H54 (cell line): ENCODE measurements around the gene PTGES.
A peak's percentile ranks its signal among the peaks of the same experiment; 100 is the strongest.

Source experiments
- DNase-seq: peaks from one replicate; pipeline ENCODE4 v3.0.0; 2011; ENCODE audit warnings: low spot score, mixed read lengths; ENCODE audit not compliant: insufficient read length
- FAIRE-seq: peaks from 3 replicates; lab custom pipeline; 2011; peaks lifted over from hg19 to GRCh38; lab: Jason Lieb, UNC
- POLR2A ChIP-seq: IDR thresholded peaks from 2 replicates; pipeline ENCODE4 v1.6.1; 2011; ENCODE audit warnings: low read depth, mild to moderate bottlenecking, low read length

Gene PTGES

GRCh38 chr9:129740666-129741464 lies 12.0 kb downstream of the PTGES start:
- DNase-seq: no peak
- no peak for TF ChIP-seq POLR2A
- no peak for FAIRE-seq

- DNase-seq (no peak), FAIRE-seq (no peak)
- TF ChIP-seq POLR2A: no peak
Observed at GRCh38 chr9:129740174-129740573, 12.7 kb downstream of the PTGES start.

- no peak for TF ChIP-seq POLR2A
- FAIRE-seq (no peak), DNase-seq (no peak)
Observed at GRCh38 chr9:129739432-129739831, 13.4 kb downstream of the PTGES start.

GRCh38 chr9:129737479-129738274 lies 15.2 kb downstream of the PTGES start:
- no peak for TF ChIP-seq POLR2A
- DNase-seq (peak; percentile 56), FAIRE-seq (no peak)

- FAIRE-seq (no peak), DNase-seq (no peak)
- TF ChIP-seq POLR2A: no peak
Observed at GRCh38 chr9:129736334-129736733, 16.5 kb downstream of the PTGES start.

GRCh38 chr9:129735546-129735945 lies 17.3 kb downstream of the PTGES start:
- DNase-seq (no peak), FAIRE-seq (no peak)
- TF ChIP-seq POLR2A: no peak

- no peak for DNase-seq
- no peak for FAIRE-seq
- TF ChIP-seq POLR2A: no peak
Observed at GRCh38 chr9:129733632-129733953, 19.2 kb downstream of the PTGES start.

GRCh38 chr9:129732946-129733631 lies 19.8 kb downstream of the PTGES start:
- no peak for FAIRE-seq
- TF ChIP-seq POLR2A: no peak
- no peak for DNase-seq

- TF ChIP-seq POLR2A: no peak
- DNase-seq: no peak
- no peak for FAIRE-seq
Observed at GRCh38 chr9:129732100-129732499, 20.7 kb downstream of the PTGES start.

- DNase-seq (no peak), FAIRE-seq (no peak)
- TF ChIP-seq POLR2A: no peak
Observed at GRCh38 chr9:129731477-129732085, 21.3 kb downstream of the PTGES start.

GRCh38 chr9:129728744-129729143 lies 24.1 kb downstream of the PTGES start:
- no peak for FAIRE-seq
- TF ChIP-seq POLR2A: no peak
- DNase-seq: no peak

- peak; percentile 87 for DNase-seq
- no peak for TF ChIP-seq POLR2A
- no peak for FAIRE-seq
Observed at GRCh38 chr9:129726322-129727160, 26.3 kb downstream of the PTGES start.

GRCh38 chr9:129725795-129726251 lies 27.0 kb downstream of the PTGES start:
- no peak for FAIRE-seq
- no peak for DNase-seq
- TF ChIP-seq POLR2A: no peak
